WTC11 (cell line): ENCODE results near the gene UBL7. TPM values are rescaled to one million over a fixed set of nuclear protein-coding genes. Genes with fewer than 3 reads are reported as not detected.

ENCODE experiments used
- ATAC-seq: fragments of 200-7000 bp; cut with Tn5 transposase; 2 replicates; pipeline ENCODE4 v1.10.0; 2021; ENCODE audit warnings: mild to moderate bottlenecking, moderate library complexity
- Bru-seq: library from RNA; stranded (reverse); fragments of 400-500 nt; gene quantifications from one replicate; lab custom pipeline; 2021; lab: Mats Ljungman, UMichigan
- CTCF ChIA-PET: fragments of 300-600 bp; sonication (Branson Sonifier 250); formaldehyde crosslinking; loops from one replicate; lab custom pipeline; 2021; ENCODE audit warnings: antibody characterized with exemption; lab: Charles Lee
- POLR2A ChIA-PET: fragments of 350-600 bp; sonication (Branson Sonifier 250); formaldehyde crosslinking; loops from one replicate; lab custom pipeline; 2021; ENCODE audit warnings: antibody characterized with exemption; lab: Charles Lee
- DNase-seq: peaks from one replicate; pipeline ENCODE4 v3.0.0; 2021; ENCODE audit warnings: low spot score
- H3K27ac Mint-ChIP-seq: 2 replicates; pipeline ENCODE4 v1.8.0; 2021; ENCODE audit warnings: mixed read lengths
- H3K27me3 Mint-ChIP-seq: 2 replicates; pipeline ENCODE4 v1.8.0; 2021; ENCODE audit warnings: low read depth, mild to moderate bottlenecking, moderate library complexity, mixed read lengths
- H3K36me3 Mint-ChIP-seq: 2 replicates; pipeline ENCODE4 v1.8.0; 2021; ENCODE audit warnings: mixed read lengths
- H3K4me1 Mint-ChIP-seq: 2 replicates; pipeline ENCODE4 v1.8.0; 2022; ENCODE audit warnings: mixed read lengths
- H3K4me3 Mint-ChIP-seq: 2 replicates; pipeline ENCODE4 v1.8.0; 2021; ENCODE audit warnings: mild to moderate bottlenecking, moderate library complexity, mixed read lengths
- H3K9me3 Mint-ChIP-seq: 2 replicates; pipeline ENCODE4 v1.8.0; 2021; ENCODE audit warnings: mixed read lengths
- CREM ChIP-seq: sonication (generic); formaldehyde crosslinking; IDR thresholded peaks from 2 replicates; pipeline ENCODE4 v1.8.1; 2022; ENCODE audit warnings: mild to moderate bottlenecking, missing genetic modification reagents, moderate library complexity
- EMX1 ChIP-seq: fragments of 250-450 bp; sonication (Bioruptor Pico); IDR thresholded peaks from 2 replicates; pipeline ENCODE4 v1.8.0; 2021; ENCODE audit warnings: mild to moderate bottlenecking
- ESRRA ChIP-seq: sonication (generic); formaldehyde crosslinking; IDR thresholded peaks from 2 replicates; pipeline ENCODE4 v1.8.1; 2022; ENCODE audit warnings: mild to moderate bottlenecking, missing genetic modification reagents, borderline replicate concordance
- FOXK1 ChIP-seq: sonication (generic); formaldehyde crosslinking; IDR thresholded peaks from 2 replicates; pipeline ENCODE4 v1.8.0; 2022; ENCODE audit warnings: mild to moderate bottlenecking, moderate library complexity, missing genetic modification reagents
- FOXP1 ChIP-seq: sonication (generic); formaldehyde crosslinking; IDR thresholded peaks from 2 replicates; pipeline ENCODE4 v1.8.0; 2022; ENCODE audit warnings: missing genetic modification reagents, mild to moderate bottlenecking, moderate library complexity, borderline replicate concordance
- GABPB1 ChIP-seq: sonication (generic); formaldehyde crosslinking; IDR thresholded peaks from 2 replicates; pipeline ENCODE4 v1.8.1; 2023; ENCODE audit warnings: mild to moderate bottlenecking, missing genetic modification reagents
- NFE2L1 ChIP-seq: sonication (generic); formaldehyde crosslinking; IDR thresholded peaks from 2 replicates; pipeline ENCODE4 v1.8.1; 2023; ENCODE audit warnings: missing genetic modification reagents
- SP1 ChIP-seq: sonication (generic); formaldehyde crosslinking; conservative IDR thresholded peaks from 2 replicates; pipeline ENCODE4 v1.8.1; 2022; ENCODE audit warnings: missing genetic modification reagents
- long read RNA-seq, 3 experiments: library from RNA in 1 of 3; library from capped mRNA in 1 of 3; library from polyadenylated mRNA in 1 of 3; unstranded in 2 of 3; stranded (forward) in 1 of 3; transcript quantifications; one replicate each; pipeline ENCODE4 v2.0.0, GENCODE V29; 2021
- total RNA-seq: library from RNA; stranded (reverse); gene quantifications from 3 replicates; pipeline ENCODE4 v1.2.3, GENCODE V29; 2021
- TF ChIP-seq, protein P1 (sequence below): sonication (generic); formaldehyde crosslinking; IDR thresholded peaks from 2 replicates; pipeline ENCODE4 v1.8.0; 2022; ENCODE audit warnings: mild to moderate bottlenecking, missing genetic modification reagents
- TF ChIP-seq, protein P2 (sequence below): fragments of 250-450 bp; sonication (Bioruptor Pico); IDR thresholded peaks from 2 replicates; pipeline ENCODE4 v1.8.0; 2021; ENCODE audit warnings: mild to moderate bottlenecking
- TF ChIP-seq, protein P3 (sequence below): sonication (generic); formaldehyde crosslinking; IDR thresholded peaks from 2 replicates; pipeline ENCODE4 v1.8.1; 2022; ENCODE audit warnings: low read depth, missing genetic modification reagents, borderline replicate concordance
- TF ChIP-seq, protein P4 (sequence below): fragments of 250-450 bp; sonication (Bioruptor Pico); IDR thresholded peaks from 2 replicates; pipeline ENCODE4 v1.9.0; 2021; ENCODE audit warnings: moderate library complexity, mild to moderate bottlenecking, inconsistent platforms, borderline replicate concordance
- TF ChIP-seq, protein P5 (sequence below): sonication (generic); formaldehyde crosslinking; IDR thresholded peaks from 2 replicates; pipeline ENCODE4 v1.8.0; 2022; ENCODE audit warnings: missing genetic modification reagents
- TF ChIP-seq, protein P6 (sequence below): fragments of 250-450 bp; sonication (Bioruptor Pico); conservative IDR thresholded peaks from 2 replicates; pipeline ENCODE4 v1.9.0; 2021; ENCODE audit warnings: mild to moderate bottlenecking

UBL7 gene, protein sequence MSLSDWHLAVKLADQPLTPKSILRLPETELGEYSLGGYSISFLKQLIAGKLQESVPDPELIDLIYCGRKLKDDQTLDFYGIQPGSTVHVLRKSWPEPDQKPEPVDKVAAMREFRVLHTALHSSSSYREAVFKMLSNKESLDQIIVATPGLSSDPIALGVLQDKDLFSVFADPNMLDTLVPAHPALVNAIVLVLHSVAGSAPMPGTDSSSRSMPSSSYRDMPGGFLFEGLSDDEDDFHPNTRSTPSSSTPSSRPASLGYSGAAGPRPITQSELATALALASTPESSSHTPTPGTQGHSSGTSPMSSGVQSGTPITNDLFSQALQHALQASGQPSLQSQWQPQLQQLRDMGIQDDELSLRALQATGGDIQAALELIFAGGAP
- total RNA-seq: 62.1 to 70.1 TPM (median 70.1 TPM) in 3 replicates
- percentile 61 among the genes with signal in this experiment for Bru-seq, nascent RNA
- long read RNA-seq, experiment 1, transcript UBL7-204 (12 exons, 1,477 nt): minor isoform, 5 of 230 reads
- long read RNA-seq, experiment 1, transcript UBL7-209 (11 exons, 1,720 nt): minor isoform, 9 of 230 reads
- long read RNA-seq, experiment 1, transcript UBL7-201 (11 exons, 1,360 nt): major isoform, 85 of 230 reads
- long read RNA-seq, experiment 1, transcript UBL7-202 (11 exons, 1,427 nt): minor isoform, 69 of 230 reads
- long read RNA-seq, experiment 1, partial matches to known transcripts: 10 of 230 reads
- long read RNA-seq, experiment 1, other reads (novel, unspliced or antisense): 52 of 230 reads
- long read RNA-seq, experiment 2, transcript UBL7-209 (11 exons, 1,720 nt): minor isoform, 5 of 94 reads
- long read RNA-seq, experiment 2, transcript UBL7-202 (11 exons, 1,427 nt): major isoform, 26 of 94 reads
- long read RNA-seq, experiment 2, transcript UBL7-201 (11 exons, 1,360 nt): minor isoform, 7 of 94 reads
- long read RNA-seq, experiment 2, partial matches to known transcripts: 26 of 94 reads
- long read RNA-seq, experiment 2, other reads (novel, unspliced or antisense): 30 of 94 reads
- long read RNA-seq, experiment 3, transcript UBL7-202 (11 exons, 1,427 nt): minor isoform, 124 of 436 reads
- long read RNA-seq, experiment 3, transcript UBL7-209 (11 exons, 1,720 nt): minor isoform, 19 of 436 reads
- long read RNA-seq, experiment 3, transcript UBL7-201 (11 exons, 1,360 nt): major isoform, 126 of 436 reads
- long read RNA-seq, experiment 3, transcript UBL7-204 (12 exons, 1,477 nt): minor isoform, 7 of 436 reads
- long read RNA-seq, experiment 3, partial matches to known transcripts: 18 of 436 reads
- long read RNA-seq, experiment 3, other reads (novel, unspliced or antisense): 142 of 436 reads

DNA sequence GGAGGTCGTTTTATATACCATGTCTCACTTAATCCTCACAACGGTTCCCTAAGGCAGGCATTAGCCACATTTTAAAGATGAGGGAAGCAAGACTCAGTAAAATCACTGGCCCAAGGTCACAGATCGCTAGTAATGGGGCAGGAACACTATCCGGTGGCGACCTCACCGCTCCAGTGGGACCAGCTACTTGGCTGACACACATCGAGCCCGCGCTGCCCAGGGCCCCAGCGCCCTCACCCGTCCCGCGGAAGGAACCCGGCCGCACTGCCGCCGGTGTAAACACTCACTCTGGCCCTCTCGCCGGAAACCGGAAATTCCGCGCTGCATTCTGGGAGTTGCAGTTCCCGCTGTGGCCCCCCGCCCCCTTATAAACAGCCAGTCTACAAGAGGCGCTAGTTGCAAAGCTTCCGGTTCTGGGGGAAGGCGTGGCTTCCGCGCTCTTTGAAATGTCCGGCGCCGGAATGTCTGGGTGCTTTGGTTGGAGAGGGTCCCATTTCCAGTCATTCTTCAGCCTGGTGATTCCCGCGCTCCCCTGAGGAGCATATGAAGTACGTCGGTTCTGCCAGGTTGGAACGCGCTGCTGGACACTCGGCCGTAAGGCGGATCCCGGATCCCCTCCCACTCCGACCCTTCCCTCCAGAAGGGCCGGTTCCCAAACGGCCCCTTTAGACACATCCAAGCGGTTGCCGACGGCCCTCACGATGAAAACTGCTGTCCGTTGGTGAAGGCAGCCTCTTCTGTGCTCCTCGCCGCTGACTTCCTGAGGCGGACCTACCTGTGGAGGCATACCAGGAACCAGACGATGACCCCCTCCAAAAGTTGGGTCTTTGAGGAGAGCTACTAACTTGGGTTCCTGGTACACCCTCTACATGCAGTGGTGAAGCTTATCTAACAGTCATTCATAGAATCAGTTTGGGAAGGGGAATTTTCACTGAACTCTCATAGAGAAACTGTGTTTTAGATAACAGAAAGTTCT, at the start of gene UBL7:
Gene UBL7, minus strand, starts transcription at position 290 of the 976 bp plus-strand sequence. CDS start 2,293 bp downstream, outside the sequence.
- Mint-ChIP-seq H3K36me3 (peaks cover 39% of the 10 kb centered on the region), H3K27ac (peak within 1 kb of the TSS; percentile 98), H3K9me3 (peaks cover 14% of the 10 kb centered on the region), H3K4me1 (peaks cover 20% of the 10 kb centered on the region), H3K27me3 (no peaks in the 10 kb centered on the region), H3K4me3 (peak within 1 kb of the TSS; percentile 98)
- POLR2A ChIA-PET: interaction anchor here (0.5 to 1.7 kb wide), 12 partner anchors 9 to 764 kb away, joined by 3 to 7 read pairs (median 4); partner anchors contain the start of gene ARID3B
- ATAC-seq: peak; percentile 93
- CTCF ChIA-PET: interaction anchor here (0.7 to 2.5 kb wide), 16 partner anchors 18 to 310 kb away, joined by 3 to 14 read pairs (median 4); partner anchors contain the start of gene SEMA7A
- peak; percentile 99 for DNase-seq
- TF ChIP-seq, protein P1, sequence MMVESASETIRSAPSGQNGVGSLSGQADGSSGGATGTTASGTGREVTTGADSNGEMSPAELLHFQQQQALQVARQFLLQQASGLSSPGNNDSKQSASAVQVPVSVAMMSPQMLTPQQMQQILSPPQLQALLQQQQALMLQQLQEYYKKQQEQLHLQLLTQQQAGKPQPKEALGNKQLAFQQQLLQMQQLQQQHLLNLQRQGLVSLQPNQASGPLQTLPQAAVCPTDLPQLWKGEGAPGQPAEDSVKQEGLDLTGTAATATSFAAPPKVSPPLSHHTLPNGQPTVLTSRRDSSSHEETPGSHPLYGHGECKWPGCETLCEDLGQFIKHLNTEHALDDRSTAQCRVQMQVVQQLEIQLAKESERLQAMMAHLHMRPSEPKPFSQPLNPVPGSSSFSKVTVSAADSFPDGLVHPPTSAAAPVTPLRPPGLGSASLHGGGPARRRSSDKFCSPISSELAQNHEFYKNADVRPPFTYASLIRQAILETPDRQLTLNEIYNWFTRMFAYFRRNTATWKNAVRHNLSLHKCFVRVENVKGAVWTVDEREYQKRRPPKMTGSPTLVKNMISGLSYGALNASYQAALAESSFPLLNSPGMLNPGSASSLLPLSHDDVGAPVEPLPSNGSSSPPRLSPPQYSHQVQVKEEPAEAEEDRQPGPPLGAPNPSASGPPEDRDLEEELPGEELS: no peak
- TF ChIP-seq ESRRA (CRISPR knock-in tag) (peak; percentile 23; the same call in 1 of the 2 replicates), GABPB1 (CRISPR knock-in tag) (peak; percentile 88), FOXP1 (CRISPR knock-in tag) (peak; percentile 48; the same call in 1 of the 2 replicates), EMX1 (CRISPR knock-in tag) (no peak), NFE2L1 (no peak), SP1 (peak; percentile 71), FOXK1 (peak; percentile 99), CREM (CRISPR knock-in tag) (0 out of 2 replicates have a peak, but pooled peaks have one; percentile 57)
- TF ChIP-seq, protein P2, sequence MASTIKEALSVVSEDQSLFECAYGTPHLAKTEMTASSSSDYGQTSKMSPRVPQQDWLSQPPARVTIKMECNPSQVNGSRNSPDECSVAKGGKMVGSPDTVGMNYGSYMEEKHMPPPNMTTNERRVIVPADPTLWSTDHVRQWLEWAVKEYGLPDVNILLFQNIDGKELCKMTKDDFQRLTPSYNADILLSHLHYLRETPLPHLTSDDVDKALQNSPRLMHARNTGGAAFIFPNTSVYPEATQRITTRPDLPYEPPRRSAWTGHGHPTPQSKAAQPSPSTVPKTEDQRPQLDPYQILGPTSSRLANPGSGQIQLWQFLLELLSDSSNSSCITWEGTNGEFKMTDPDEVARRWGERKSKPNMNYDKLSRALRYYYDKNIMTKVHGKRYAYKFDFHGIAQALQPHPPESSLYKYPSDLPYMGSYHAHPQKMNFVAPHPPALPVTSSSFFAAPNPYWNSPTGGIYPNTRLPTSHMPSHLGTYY (CRISPR knock-in tag): 0 out of 2 replicates have a peak, but pooled peaks have one; percentile 19
- TF ChIP-seq, protein P3, sequence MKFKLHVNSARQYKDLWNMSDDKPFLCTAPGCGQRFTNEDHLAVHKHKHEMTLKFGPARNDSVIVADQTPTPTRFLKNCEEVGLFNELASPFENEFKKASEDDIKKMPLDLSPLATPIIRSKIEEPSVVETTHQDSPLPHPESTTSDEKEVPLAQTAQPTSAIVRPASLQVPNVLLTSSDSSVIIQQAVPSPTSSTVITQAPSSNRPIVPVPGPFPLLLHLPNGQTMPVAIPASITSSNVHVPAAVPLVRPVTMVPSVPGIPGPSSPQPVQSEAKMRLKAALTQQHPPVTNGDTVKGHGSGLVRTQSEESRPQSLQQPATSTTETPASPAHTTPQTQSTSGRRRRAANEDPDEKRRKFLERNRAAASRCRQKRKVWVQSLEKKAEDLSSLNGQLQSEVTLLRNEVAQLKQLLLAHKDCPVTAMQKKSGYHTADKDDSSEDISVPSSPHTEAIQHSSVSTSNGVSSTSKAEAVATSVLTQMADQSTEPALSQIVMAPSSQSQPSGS: no peak
- TF ChIP-seq, protein P4, sequence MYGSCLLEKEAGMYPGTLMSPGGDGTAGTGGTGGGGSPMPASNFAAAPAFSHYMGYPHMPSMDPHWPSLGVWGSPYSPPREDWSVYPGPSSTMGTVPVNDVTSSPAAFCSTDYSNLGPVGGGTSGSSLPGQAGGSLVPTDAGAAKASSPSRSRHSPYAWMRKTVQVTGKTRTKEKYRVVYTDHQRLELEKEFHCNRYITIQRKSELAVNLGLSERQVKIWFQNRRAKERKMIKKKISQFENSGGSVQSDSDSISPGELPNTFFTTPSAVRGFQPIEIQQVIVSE (CRISPR knock-in tag): no peak
- TF ChIP-seq, protein P5, sequence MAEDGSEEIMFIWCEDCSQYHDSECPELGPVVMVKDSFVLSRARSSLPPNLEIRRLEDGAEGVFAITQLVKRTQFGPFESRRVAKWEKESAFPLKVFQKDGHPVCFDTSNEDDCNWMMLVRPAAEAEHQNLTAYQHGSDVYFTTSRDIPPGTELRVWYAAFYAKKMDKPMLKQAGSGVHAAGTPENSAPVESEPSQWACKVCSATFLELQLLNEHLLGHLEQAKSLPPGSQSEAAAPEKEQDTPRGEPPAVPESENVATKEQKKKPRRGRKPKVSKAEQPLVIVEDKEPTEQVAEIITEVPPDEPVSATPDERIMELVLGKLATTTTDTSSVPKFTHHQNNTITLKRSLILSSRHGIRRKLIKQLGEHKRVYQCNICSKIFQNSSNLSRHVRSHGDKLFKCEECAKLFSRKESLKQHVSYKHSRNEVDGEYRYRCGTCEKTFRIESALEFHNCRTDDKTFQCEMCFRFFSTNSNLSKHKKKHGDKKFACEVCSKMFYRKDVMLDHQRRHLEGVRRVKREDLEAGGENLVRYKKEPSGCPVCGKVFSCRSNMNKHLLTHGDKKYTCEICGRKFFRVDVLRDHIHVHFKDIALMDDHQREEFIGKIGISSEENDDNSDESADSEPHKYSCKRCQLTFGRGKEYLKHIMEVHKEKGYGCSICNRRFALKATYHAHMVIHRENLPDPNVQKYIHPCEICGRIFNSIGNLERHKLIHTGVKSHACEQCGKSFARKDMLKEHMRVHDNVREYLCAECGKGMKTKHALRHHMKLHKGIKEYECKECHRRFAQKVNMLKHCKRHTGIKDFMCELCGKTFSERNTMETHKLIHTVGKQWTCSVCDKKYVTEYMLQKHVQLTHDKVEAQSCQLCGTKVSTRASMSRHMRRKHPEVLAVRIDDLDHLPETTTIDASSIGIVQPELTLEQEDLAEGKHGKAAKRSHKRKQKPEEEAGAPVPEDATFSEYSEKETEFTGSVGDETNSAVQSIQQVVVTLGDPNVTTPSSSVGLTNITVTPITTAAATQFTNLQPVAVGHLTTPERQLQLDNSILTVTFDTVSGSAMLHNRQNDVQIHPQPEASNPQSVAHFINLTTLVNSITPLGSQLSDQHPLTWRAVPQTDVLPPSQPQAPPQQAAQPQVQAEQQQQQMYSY: peak; percentile 71
- TF ChIP-seq, protein P6, sequence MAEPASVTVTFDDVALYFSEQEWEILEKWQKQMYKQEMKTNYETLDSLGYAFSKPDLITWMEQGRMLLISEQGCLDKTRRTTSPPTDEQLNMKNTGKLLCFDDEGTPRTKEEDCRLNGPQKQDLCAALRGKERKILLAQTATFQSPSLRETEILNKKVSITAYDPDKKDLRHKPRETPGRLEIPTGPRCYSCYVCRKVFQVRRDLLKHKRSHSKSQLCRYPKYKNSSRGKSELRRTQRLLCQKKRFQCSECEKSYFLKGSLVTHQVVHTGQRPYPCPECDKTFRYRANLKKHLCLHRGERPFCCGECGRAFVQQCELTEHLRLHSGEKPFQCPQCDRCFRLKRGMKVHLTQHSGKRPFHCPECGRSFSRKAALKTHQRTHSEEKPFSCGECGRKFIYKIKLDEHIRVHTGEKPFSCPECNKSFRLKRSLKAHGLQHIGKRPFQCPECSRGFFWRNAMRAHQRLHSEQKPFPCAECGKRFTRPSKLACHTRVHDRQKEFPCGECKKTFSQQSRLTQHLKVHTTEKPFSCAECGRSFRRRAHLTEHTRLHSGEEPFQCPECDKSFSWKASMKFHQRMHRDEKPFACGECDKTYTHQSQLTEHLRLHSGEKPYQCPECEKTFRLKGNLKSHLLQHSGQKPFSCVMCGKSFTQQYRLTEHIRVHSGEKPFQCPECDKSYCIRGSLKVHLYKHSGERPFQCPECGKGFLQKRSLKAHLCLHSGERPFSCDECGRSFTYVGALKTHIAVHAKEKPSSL (CRISPR knock-in tag): no peak
